Prostate gland (tissue), 2 donors: ENCODE results near the gene OSBPL2. TPM values are rescaled to one million over a fixed set of nuclear protein-coding genes. Genes with fewer than 3 reads are reported as not detected.

Experiments used
- DNase-seq: peaks from one replicate; pipeline ENCODE4 v3.0.0-alpha.2; 2019; ENCODE audit warnings: low spot score
- H3K27ac ChIP-seq, 2 donors: fragments of 200-600 bp; sonication (generic); 2 replicates each; pipeline ENCODE4 v1.5.1; 2017 to 2019
- H3K27me3 ChIP-seq: fragments of 200-600 bp; sonication (generic); replicated peaks from 2 replicates; pipeline ENCODE4 v1.5.1; 2019; ENCODE audit not compliant: insufficient read depth
- H3K36me3 ChIP-seq, 2 donors: fragments of 200-600 bp; sonication (generic); 1 replicate in 1 of 2; 2 replicates in 1 of 2; pipeline versions ENCODE4 v1.5.1 to v1.8.1; 2017 to 2019
- H3K4me1 ChIP-seq: fragments of 200-600 bp; sonication (generic); replicated peaks from 2 replicates; pipeline ENCODE4 v1.5.1; 2019
- H3K4me3 ChIP-seq, 2 donors: fragments of 200-600 bp; sonication (generic); 2 replicates each; pipeline ENCODE4 v1.5.1; 2017 to 2019
- H3K9me3 ChIP-seq: fragments of 200-600 bp; sonication (generic); 2 replicates; pipeline ENCODE4 v1.5.1; 2017
- POLR2A ChIP-seq: fragments of 450-650 bp; IDR thresholded peaks from one replicate; pipeline ENCODE4 v1.6.1; 2016; ENCODE audit warnings: antibody characterized with exemption, mild to moderate bottlenecking
- WGBS: methylation state at CpG from one replicate; pipeline ENCODE4 v1.1.5; 2018; 5-methylcytosine and 5-hydroxymethylcytosine counted together
- intact Hi-C: fragments of 100-400 bp; cut with DNase I; formaldehyde crosslinking; loops from one replicate; pipeline ENCODE4 v1.14.2; 2022
- microRNA-seq: library from miRNA; unstranded; fragments of <30 nt; microRNA quantifications from one replicate; pipeline ENCODE4, GENCODE V29; 2016
- total RNA-seq, 2 donors: library from RNA; depleted of rRNA; stranded (reverse); fragments of >200 nt; gene quantifications; one replicate each; pipeline ENCODE4 v1.1.0, GENCODE V29; 2016

The OSBPL2 gene
- total RNA-seq, 2 donors from 2014 or later: 33.5 to 50.6 TPM

- Histone ChIP-seq H3K4me3 (no peak overlapping the region), H3K27ac (no peak overlapping the region), H3K36me3 (no peaks in the 10 kb centered on the region), H3K27me3 (no peaks in the 10 kb centered on the region), H3K9me3 (no peaks in the 10 kb centered on the region), H3K4me1 (no peaks in the 10 kb centered on the region)
- 88% methylated on average over 10 of the region's 10 CpGs for WGBS
- intact Hi-C loops: no loop called here
- TF ChIP-seq POLR2A: no peak
- no peak for DNase-seq
These were observed 106.5 kb downstream of the OSBPL2 start for GRCh38 chr20:62344782-62345181.

Small RNA genes within 50 kb of the gene (microRNA-seq; reads per million reads assigned to microRNA genes)
- gene MIR4758: 0.84 reads per million, percentile 3 among the genes with 10 or more reads in this experiment

Other genes starting within 250 kb of the OSBPL2 start
- 10 to 100 TPM; 19.9 to 57.1 TPM for gene TAF4, start 172.6 kb upstream of the OSBPL2 start, total RNA-seq
- 10 to 100 TPM; 39.7 to 87.1 TPM for gene LSM14B, start 116.0 kb upstream of the OSBPL2 start, total RNA-seq
- gene PSMA7, start 95.1 kb upstream of the OSBPL2 start, total RNA-seq: 100 to 1,000 TPM; 176 to 250 TPM
- gene SS18L1, start 94.8 kb upstream of the OSBPL2 start, total RNA-seq: 10 to 100 TPM; 17.9 to 32.7 TPM
- gene MTG2, start 55.5 kb upstream of the OSBPL2 start, total RNA-seq: 10 to 100 TPM; 40.0 to 53.0 TPM
- under 1 TPM; 0.18 to 0.51 TPM for gene HRH3, start 18.2 kb upstream of the OSBPL2 start, total RNA-seq
- 100 to 1,000 TPM; 149 to 207 TPM for gene ADRM1, start 64.5 kb downstream of the OSBPL2 start, total RNA-seq
- gene LAMA5, start 128.8 kb downstream of the OSBPL2 start, total RNA-seq: 100 to 1,000 TPM; 170 to 272 TPM
- 1,000 to 10,000 TPM; 1,506 to 4,377 TPM for gene RPS21, start 148.6 kb downstream of the OSBPL2 start, total RNA-seq
- gene CABLES2, start 168.8 kb downstream of the OSBPL2 start, total RNA-seq: 10 to 100 TPM in 1 of 2 donors, 1 to 10 TPM in 1; 4.1 to 31.3 TPM
- gene RBBP8NL, start 189.0 kb downstream of the OSBPL2 start, total RNA-seq: 10 to 100 TPM in 1 of 2 donors, 1 to 10 TPM in 1; 4.9 to 10.9 TPM
- 10 to 100 TPM in 1 of 2 donors, 1 to 10 TPM in 1; 1.3 to 53.7 TPM for gene GATA5, start 237.5 kb downstream of the OSBPL2 start, total RNA-seq